ENCODE results near the gene G6PD. TPM values are rescaled to one million over a fixed set of nuclear protein-coding genes. Genes with fewer than 3 reads are reported as not detected.
"Not testable (repeated sequence)": the region's sequence is repeated elsewhere in the genome, so short reads cannot be mapped to it uniquely, and the experiment has no call there.

Gene G6PD
- total RNA-seq, 1 donor from 2014 or later = 52.3 TPM

DNA sequence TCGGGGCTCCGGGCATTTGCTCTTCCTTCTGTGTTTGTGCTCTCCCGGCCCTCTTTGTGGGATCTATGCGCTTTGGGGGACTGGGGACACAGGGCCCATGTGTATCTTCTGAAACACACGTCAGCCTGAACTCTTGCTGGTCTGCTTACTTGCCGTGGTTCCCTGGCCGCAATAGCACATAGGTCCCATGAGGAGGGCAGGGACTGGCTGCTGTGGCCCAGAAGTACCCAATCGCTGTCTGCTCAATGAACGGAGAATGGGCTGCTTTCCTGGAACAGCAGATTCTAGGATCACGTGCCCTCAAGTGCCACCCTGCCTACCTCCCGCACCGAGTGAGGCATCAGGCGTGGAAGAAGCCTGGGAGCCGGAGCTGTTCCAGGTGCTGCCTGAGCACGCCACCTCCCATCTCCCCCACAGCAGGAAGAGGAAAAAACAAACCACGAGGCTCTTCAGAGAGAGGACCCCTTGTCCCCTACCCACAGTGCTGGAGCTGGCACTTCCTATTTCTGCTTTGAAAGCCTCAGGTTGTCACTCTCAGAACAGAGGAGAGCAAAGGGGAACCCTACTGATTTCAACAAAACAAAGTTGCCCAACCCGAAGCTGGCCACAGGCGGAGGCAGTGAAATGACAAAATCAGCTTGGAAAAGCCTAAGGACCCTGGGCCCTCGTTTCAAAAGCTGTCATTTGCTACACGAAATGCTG lies 3.8 kb downstream of the G6PD start:
- no peak for DNase-seq (ENCODE audit: low spot score)

GRCh38 chrX:154541896-154542722 lies 4.5 kb downstream of the G6PD start:
- peak; percentile 81 for DNase-seq (ENCODE audit: low spot score)

DNA sequence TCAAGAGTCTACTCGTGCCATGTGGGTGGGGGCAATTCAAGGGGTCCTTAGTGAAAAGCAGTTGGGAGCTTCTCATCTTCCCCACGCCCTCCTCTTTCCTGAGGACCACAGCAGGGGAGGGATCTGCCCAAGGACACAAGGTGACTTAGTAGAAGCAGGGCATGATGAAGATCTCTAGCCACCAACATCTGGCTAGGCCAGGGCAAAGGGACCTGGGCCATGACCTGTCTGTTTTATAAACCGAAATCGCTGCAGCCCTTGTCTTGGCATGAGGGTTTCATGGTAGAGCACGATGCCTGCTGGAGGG lies 5.1 kb downstream of the G6PD start:
- DNase-seq (ENCODE audit: low spot score) = no peak

DNA sequence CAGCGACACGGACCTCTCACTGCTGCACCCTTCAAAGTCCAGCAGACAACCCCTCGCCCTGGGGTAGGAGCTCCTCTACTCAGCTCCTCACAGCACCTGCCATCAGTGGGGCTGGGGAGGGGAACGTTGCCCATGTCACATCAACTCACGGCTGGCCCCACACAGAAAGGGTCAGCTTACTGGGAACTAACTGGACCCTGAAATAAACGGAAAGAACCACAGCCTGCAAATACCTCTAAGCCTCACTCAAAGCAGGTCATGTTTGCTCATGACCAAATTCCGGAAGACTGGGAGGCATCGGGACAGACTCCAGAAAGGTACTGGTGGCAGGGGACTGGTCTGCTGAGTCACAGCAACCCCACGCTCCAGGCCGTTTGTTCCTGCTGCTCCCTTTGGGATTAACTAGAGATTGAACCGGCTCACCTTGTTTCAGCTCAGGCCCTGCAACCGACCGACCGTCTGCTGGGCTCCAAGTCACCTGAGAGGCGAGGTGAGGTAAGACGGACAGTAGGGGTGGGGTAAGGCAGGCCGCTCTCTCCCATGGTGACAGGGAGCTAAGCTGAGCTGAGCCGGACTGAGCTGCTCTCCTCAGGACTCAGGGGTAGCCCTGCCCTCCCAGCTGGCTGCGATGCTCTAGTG lies 5.6 kb downstream of the G6PD start:
- DNase-seq (ENCODE audit: low spot score) = peak; percentile 70

DNA sequence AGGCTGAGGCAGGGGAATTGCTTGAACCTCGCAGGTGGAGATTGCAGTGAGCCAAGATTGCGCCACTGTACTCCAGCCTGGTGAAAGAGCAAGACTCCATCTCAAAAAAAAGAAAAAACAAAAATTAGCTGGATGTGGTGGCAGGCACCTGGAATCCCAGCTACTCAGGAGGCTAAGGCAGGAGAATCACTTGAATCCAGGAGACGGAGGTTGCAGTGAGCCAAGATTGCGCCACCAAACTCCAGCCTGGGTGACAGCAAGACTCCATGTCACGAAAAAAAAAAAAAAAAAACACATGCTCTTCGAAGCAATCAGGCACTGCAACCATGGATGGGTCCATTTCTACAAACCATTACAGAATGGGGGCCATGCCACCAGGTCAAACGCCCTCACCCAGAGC lies 6.3 kb downstream of the G6PD start:
- DNase-seq (ENCODE audit: low spot score) = not testable (repeated sequence)

DNA sequence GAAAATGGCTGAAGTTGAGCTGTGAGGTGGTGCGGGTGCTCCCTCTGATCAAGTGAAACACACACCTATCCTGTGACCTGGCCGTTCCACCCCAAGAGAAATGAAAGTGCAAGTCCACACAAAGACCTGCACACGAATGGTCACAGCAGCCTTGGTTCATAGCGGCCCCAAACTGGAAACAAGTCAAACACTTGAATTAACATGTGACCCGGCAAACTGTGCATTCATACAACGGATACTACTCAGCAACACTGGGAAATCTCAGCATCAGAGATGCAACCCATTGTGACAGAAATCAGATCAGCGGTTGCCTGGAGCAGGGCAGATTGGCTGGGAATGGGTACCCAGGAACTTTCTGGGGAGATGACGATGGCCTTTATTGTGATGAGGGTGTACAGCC lies 7.6 kb downstream of the G6PD start:
- no peak for DNase-seq (ENCODE audit: low spot score)

- no peak for DNase-seq (ENCODE audit: low spot score)
Observed at GRCh38 chrX:154535892-154536291, 10.8 kb downstream of the G6PD start.

- peak; percentile 91 for DNase-seq (ENCODE audit: low spot score)
Observed at GRCh38 chrX:154534526-154535322, 11.9 kb downstream of the G6PD start.

- DNase-seq (ENCODE audit: low spot score) = no peak
Observed at GRCh38 chrX:154532690-154533089, 14.0 kb downstream of the G6PD start.

DNA sequence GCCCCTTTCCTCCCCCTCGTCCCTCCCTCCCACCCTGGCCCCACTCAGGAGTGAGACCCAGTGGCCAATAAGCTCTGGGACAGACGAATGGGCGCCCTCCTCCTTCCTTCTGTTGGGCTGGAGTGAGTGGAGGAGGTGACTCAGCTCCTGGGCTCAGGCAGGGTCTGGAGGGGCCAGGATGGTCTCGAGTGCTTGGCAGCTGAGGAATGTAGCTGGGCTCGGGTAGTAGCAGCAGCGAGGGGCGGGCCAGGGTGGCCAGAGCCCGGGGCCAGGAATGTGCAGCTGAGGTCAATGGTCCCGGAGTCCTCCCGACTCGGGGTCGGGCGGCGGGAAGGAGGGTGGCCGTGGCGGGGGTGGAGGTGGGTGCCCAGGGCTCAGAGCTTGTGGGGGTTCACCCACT lies 15.0 kb downstream of the G6PD start:
- no peak for DNase-seq (ENCODE audit: low spot score)

GRCh38 chrX:154530286-154530685 lies 16.4 kb downstream of the G6PD start:
- no peak for DNase-seq (ENCODE audit: low spot score)

GRCh38 chrX:154529206-154529612 lies 17.4 kb downstream of the G6PD start:
- DNase-seq (ENCODE audit: low spot score) = no peak

DNA sequence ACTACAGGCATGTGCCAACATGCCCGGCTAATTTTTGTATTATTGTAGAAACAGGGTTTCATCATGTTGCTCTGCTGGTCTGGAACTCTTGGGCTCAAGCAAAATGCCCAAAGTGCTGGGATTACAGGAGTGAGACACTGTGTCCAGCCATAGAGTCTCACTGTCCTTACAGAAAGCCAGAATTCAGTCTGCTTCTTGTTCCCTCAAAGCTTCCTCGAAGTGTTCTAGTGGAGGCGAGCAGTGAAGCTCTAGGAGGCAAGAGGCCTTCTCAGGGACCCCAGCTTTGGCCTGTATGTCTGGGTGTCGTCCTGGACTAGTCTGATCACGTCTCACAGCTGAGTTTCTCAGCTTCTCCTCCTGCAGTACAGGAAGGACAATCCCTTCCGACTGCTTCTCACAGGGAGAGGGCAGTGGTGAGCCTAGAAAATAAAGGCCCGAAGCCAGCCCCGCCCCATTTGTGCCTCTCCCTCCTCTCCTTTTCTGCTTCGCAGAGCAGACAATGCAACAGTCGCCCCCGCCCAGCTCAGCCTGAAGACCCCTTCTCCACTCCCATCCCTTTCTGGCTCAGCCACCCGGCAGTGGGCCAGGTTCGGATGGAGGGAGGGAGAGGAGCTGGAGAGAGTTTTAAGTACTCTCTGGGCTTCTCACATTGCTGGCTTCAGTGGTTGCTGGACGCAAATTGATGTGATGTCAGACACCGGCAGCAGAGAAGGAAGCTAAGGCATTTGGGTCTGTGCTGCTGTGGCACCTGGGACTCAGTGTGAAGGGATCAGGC lies 19.6 kb downstream of the G6PD start:
- peak; percentile 84 for DNase-seq (ENCODE audit: low spot score)

GRCh38 chrX:154525606-154526490 lies 20.8 kb downstream of the G6PD start:
- no peak for DNase-seq (ENCODE audit: low spot score)

- no peak for DNase-seq (ENCODE audit: low spot score)
Observed at GRCh38 chrX:154519389-154519788, 27.3 kb downstream of the G6PD start.

- DNase-seq (ENCODE audit: low spot score) = no peak
Observed at GRCh38 chrX:154517101-154517781, 29.4 kb downstream of the G6PD start.

DNA sequence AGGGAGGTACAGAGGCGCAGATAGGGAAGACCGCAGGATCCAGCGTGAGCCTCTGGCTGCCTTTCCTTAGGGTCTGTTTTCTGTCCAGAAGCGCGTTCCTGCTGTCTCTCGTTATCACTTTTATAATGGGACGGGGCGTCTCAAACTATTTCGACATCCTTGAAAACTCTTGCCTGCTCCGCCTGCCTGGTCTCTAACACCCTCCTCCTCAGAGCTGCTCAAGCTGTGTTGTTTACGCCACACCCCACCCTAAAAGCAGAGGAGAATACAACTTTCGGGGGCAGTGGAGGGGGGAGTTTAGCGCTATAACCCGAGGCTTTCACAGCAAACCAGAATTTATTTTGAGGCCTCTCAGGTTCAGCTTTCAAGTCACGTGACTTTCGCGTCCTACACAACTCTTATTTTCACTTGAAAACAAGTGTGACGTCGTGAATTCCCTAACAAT lies 30.0 kb downstream of the G6PD start:
- no peak for DNase-seq (ENCODE audit: low spot score)

- peak; percentile 93 for DNase-seq (ENCODE audit: low spot score)
Observed at GRCh38 chrX:154515966-154516655, 30.5 kb downstream of the G6PD start, which contains the start of gene FAM3A. TSS of gene FAM3A (minus strand) at chrX:154516232. CDS start at chrX:154515772, 460 bp downstream.
